DOHH2 (cell line): ENCODE results near the gene WWC1.

Experiments
- H3F3A ChIP-seq: fragments of 200-600 bp; sonication (generic), shearing (Covaris generic); 2 replicates; pipeline ENCODE4 v1.6.0; 2016; ENCODE audit warnings: antibody characterized with exemption, mild to moderate bottlenecking; ENCODE audit not compliant: control insufficient read depth, insufficient read depth
- H3K27ac ChIP-seq: fragments of 200-600 bp; sonication (generic); 2 replicates; pipeline ENCODE4 v1.5.1; 2014; ENCODE audit warnings: low read depth, mild to moderate bottlenecking, low read length, moderate library complexity
- H3K27me3 ChIP-seq: fragments of 200-600 bp; sonication (generic); 2 replicates; pipeline ENCODE4 v1.6.1; 2014; ENCODE audit warnings: mild to moderate bottlenecking, low read length, mixed read lengths; ENCODE audit not compliant: control insufficient read depth
- H3K36me3 ChIP-seq: fragments of 200-600 bp; sonication (generic); 2 replicates; pipeline ENCODE4 v1.6.1; 2014; ENCODE audit warnings: mild to moderate bottlenecking, low read length, moderate library complexity, mixed read lengths; ENCODE audit not compliant: control insufficient read depth
- H3K4me1 ChIP-seq: fragments of 200-600 bp; sonication (generic); 2 replicates; pipeline ENCODE4 v1.6.1; 2014; ENCODE audit warnings: mild to moderate bottlenecking, low read length, mixed read lengths; ENCODE audit not compliant: control insufficient read depth
- H3K4me2 ChIP-seq: fragments of 200-600 bp; sonication (generic); 2 replicates; pipeline ENCODE4 v1.6.0; 2014; ENCODE audit warnings: mild to moderate bottlenecking, low read length, moderate library complexity
- H3K4me3 ChIP-seq: fragments of 200-600 bp; sonication (generic); 2 replicates; pipeline ENCODE4 v1.5.1; 2014; ENCODE audit warnings: mild to moderate bottlenecking, low read length, mixed read lengths
- H3K79me2 ChIP-seq: fragments of 200-600 bp; sonication (generic); 2 replicates; pipeline ENCODE4 v1.6.1; 2014; ENCODE audit warnings: mild to moderate bottlenecking, low read length, mixed read lengths; ENCODE audit not compliant: control insufficient read depth
- H3K9me2 ChIP-seq: fragments of 200-600 bp; sonication (generic); replicated peaks from 2 replicates; pipeline ENCODE4 v1.6.1; 2014; ENCODE audit warnings: mild to moderate bottlenecking, low read length, mixed read lengths; ENCODE audit not compliant: control insufficient read depth
- H3K9me3 ChIP-seq: fragments of 200-600 bp; sonication (generic); 2 replicates; pipeline ENCODE4 v1.6.1; 2014; ENCODE audit warnings: antibody characterized with exemption, low read length, mixed read lengths; ENCODE audit not compliant: control insufficient read depth, insufficient read depth
- H4K20me1 ChIP-seq: fragments of 200-600 bp; sonication (generic); 2 replicates; pipeline ENCODE4 v1.6.0; 2014; ENCODE audit warnings: low read depth, mild to moderate bottlenecking, antibody characterized with exemption, low read length, moderate library complexity; ENCODE audit not compliant: control insufficient read depth, insufficient read depth
- EZH2phosphoT487 ChIP-seq: fragments of 200-600 bp; sonication (generic); IDR thresholded peaks from 2 replicates; pipeline ENCODE4 v1.6.1; 2017; ENCODE audit warnings: borderline replicate concordance, mild to moderate bottlenecking, antibody characterized with exemption, low read length, moderate library complexity, mixed read lengths
- TF ChIP-seq, protein P1 (sequence below): fragments of 200-600 bp; sonication (generic); IDR thresholded peaks from one replicate; pipeline ENCODE4 v1.5.1; 2014; ENCODE audit warnings: antibody characterized with exemption, mild to moderate bottlenecking, low read depth, low read length; ENCODE audit not compliant: poor library complexity, severe bottlenecking

Gene WWC1

DNA sequence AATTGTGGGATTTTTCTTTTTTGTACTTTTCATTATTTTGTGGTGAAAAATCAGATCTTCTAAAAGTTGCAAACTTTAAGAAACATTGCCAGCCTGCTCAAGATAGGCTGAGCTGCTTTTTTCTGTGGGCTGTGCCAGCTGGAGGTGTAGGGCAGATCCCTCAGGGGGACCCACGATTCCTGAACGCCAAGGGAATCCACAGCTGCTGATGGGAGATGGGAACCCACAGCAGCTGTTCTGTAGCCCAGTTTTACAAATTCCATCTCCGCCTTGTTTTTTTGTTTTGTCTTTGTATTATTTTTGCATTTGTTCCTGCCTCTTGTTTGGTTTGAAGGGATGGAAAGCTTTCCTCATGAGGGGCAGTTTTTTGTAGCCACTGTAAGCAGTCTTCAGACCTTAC, 91.0 kb downstream of the WWC1 start:
- Histone ChIP-seq H3K4me1 (no peaks in the 10 kb centered on the region), H3K4me2 (no peak overlapping the region), H4K20me1 (no peaks in the 10 kb centered on the region), H3K9me2 (no peaks in the 10 kb centered on the region), H3F3A (no peaks in the 10 kb centered on the region), H3K27ac (no peak overlapping the region), H3K4me3 (no peak overlapping the region), H3K27me3 (no peaks in the 10 kb centered on the region), H3K79me2 (no peaks in the 10 kb centered on the region), H3K36me3 (no peaks in the 10 kb centered on the region), H3K9me3 (no peaks in the 10 kb centered on the region)
- no peak for TF ChIP-seq EZH2phosphoT487
- TF ChIP-seq, protein P1, sequence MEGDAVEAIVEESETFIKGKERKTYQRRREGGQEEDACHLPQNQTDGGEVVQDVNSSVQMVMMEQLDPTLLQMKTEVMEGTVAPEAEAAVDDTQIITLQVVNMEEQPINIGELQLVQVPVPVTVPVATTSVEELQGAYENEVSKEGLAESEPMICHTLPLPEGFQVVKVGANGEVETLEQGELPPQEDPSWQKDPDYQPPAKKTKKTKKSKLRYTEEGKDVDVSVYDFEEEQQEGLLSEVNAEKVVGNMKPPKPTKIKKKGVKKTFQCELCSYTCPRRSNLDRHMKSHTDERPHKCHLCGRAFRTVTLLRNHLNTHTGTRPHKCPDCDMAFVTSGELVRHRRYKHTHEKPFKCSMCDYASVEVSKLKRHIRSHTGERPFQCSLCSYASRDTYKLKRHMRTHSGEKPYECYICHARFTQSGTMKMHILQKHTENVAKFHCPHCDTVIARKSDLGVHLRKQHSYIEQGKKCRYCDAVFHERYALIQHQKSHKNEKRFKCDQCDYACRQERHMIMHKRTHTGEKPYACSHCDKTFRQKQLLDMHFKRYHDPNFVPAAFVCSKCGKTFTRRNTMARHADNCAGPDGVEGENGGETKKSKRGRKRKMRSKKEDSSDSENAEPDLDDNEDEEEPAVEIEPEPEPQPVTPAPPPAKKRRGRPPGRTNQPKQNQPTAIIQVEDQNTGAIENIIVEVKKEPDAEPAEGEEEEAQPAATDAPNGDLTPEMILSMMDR, result no peak

DNA sequence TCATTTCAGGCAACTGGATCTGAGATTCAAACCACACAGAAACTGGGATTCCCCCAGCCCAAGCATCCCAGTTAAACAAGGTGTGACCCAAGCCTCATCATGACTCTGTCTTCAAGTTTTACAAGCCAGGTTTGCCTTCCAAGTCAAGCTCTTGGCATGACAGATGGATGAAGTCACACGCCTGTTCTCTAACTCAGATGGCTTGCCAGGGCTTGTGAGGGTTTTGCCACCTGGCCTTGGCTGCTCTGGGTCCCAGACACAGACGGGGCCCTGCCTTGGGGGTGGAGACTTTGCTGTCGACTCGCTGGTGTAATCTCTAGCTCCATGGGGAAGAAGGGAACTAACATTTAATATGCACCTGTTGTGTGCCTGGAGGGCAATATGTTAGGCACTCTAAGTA, 99.0 kb downstream of the WWC1 start:
- H3K4me1 ChIP-seq, result no peaks in the 10 kb centered on the region
- no peaks in the 10 kb centered on the region for H3K9me3 ChIP-seq
- H3K4me2 ChIP-seq, result no peak overlapping the region
- no peak for TF ChIP-seq EZH2phosphoT487
- TF ChIP-seq, protein P1, result no peak
- no peaks in the 10 kb centered on the region for H3K9me2 ChIP-seq
- no peaks in the 10 kb centered on the region for H3K79me2 ChIP-seq
- H3K27ac ChIP-seq, result no peak overlapping the region
- no peaks in the 10 kb centered on the region for H4K20me1 ChIP-seq
- H3F3A ChIP-seq, result no peaks in the 10 kb centered on the region
- no peaks in the 10 kb centered on the region for H3K27me3 ChIP-seq
- no peaks in the 10 kb centered on the region for H3K36me3 ChIP-seq
- H3K4me3 ChIP-seq, result no peak overlapping the region

DNA sequence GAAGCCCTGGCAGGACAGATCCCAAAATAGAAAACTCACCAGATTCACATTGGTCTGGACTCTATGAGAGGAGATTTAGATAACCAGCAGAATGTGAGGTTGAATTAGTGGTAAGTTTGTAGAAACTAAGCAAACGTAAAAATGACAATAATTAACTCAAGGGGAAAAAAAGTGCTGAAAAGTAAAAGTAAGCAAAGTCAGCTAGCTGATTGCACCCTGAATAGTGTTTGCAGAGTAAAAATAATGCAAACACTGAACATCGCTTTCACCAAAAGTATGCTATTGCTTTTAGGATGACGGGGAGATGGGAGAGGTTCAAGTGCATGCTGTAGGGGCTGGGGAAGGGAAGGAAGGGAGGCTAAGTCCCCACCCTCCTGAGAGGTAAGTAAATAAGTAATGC, 102.3 kb downstream of the WWC1 start:
- H3K9me2 ChIP-seq, result no peaks in the 10 kb centered on the region
- no peaks in the 10 kb centered on the region for H3K27me3 ChIP-seq
- no peak overlapping the region for H3K4me2 ChIP-seq
- H3K4me3 ChIP-seq, result no peak overlapping the region
- TF ChIP-seq, protein P1, result no peak
- TF ChIP-seq EZH2phosphoT487, result no peak
- H3F3A ChIP-seq, result no peaks in the 10 kb centered on the region
- no peaks in the 10 kb centered on the region for H3K36me3 ChIP-seq
- no peaks in the 10 kb centered on the region for H3K79me2 ChIP-seq
- H3K4me1 ChIP-seq, result no peaks in the 10 kb centered on the region
- no peaks in the 10 kb centered on the region for H4K20me1 ChIP-seq
- H3K9me3 ChIP-seq, result no peaks in the 10 kb centered on the region
- H3K27ac ChIP-seq, result no peak overlapping the region
